MCF 10A (cell line): ENCODE measurements around the gene DLD. TPM values are rescaled to one million over a fixed set of nuclear protein-coding genes. Genes with fewer than 3 reads are reported as not detected.

ENCODE experiments used
- BruUV-seq: library from RNA; stranded (reverse); fragments of 400-500 nt; replicated peaks from 2 replicates; lab custom pipeline; 2021; lab: Mats Ljungman, UMichigan
- CTCF ChIA-PET: fragments of 300-600 bp; sonication (Branson Sonifier 250); formaldehyde crosslinking; extraction: SDS; loops from one replicate; lab custom pipeline; 2021; ENCODE audit warnings: antibody characterized with exemption, inconsistent platforms; lab: Yijun Ruan, JAX
- POLR2A ChIA-PET: fragments of 300-600, 350-650 bp; sonication (Branson Sonifier 250); formaldehyde crosslinking; extraction: SDS; loops from one replicate; lab custom pipeline; 2020; ENCODE audit warnings: antibody characterized with exemption, inconsistent platforms; lab: Yijun Ruan, JAX
- DNase-seq: peaks from one replicate; pipeline ENCODE4 v3.0.0-alpha.2; 2018; ENCODE audit not compliant: unreplicated experiment
- H3K27ac Mint-ChIP-seq: one replicate; pipeline ENCODE4 v1.8.0; 2022; ENCODE audit warnings: mild to moderate bottlenecking, low read depth, mixed read lengths; ENCODE audit not compliant: unreplicated experiment
- H3K27me3 Mint-ChIP-seq: one replicate; pipeline ENCODE4 v1.8.0; 2022; ENCODE audit warnings: mixed read lengths; ENCODE audit not compliant: insufficient read depth, unreplicated experiment
- H3K36me3 Mint-ChIP-seq: one replicate; pipeline ENCODE4 v1.8.0; 2022; ENCODE audit warnings: mild to moderate bottlenecking, moderate library complexity, mixed read lengths; ENCODE audit not compliant: insufficient read depth, unreplicated experiment
- H3K4me1 Mint-ChIP-seq: one replicate; pipeline ENCODE4 v1.8.0; 2022; ENCODE audit warnings: mixed read lengths; ENCODE audit not compliant: insufficient read depth, unreplicated experiment
- H3K4me3 Mint-ChIP-seq: one replicate; pipeline ENCODE4 v1.8.0; 2022; ENCODE audit warnings: mild to moderate bottlenecking, moderate library complexity, mixed read lengths; ENCODE audit not compliant: unreplicated experiment
- H3K9me3 Mint-ChIP-seq: one replicate; pipeline ENCODE4 v1.8.0; 2022; ENCODE audit warnings: mixed read lengths; ENCODE audit not compliant: unreplicated experiment
- intact Hi-C: fragments of 100-400 bp; cut with micrococcal nuclease; formaldehyde crosslinking; loops from 2 replicates; pipeline ENCODE4 v1.14.1; 2022
- total RNA-seq: library from RNA; stranded (reverse); gene quantifications from 2 replicates; pipeline ENCODE4 v1.2.3, GENCODE V29; 2022
- TF ChIP-seq, protein P1 (sequence below): fragments of 200-600 bp; IDR thresholded peaks from one replicate; pipeline ENCODE4 v1.8.0; 2022; ENCODE audit warnings: antibody characterized with exemption, mild to moderate bottlenecking; ENCODE audit not compliant: unreplicated experiment

The DLD gene
- total RNA-seq, 1 experiment from 2014 or later, result 83.0 TPM

DNA sequence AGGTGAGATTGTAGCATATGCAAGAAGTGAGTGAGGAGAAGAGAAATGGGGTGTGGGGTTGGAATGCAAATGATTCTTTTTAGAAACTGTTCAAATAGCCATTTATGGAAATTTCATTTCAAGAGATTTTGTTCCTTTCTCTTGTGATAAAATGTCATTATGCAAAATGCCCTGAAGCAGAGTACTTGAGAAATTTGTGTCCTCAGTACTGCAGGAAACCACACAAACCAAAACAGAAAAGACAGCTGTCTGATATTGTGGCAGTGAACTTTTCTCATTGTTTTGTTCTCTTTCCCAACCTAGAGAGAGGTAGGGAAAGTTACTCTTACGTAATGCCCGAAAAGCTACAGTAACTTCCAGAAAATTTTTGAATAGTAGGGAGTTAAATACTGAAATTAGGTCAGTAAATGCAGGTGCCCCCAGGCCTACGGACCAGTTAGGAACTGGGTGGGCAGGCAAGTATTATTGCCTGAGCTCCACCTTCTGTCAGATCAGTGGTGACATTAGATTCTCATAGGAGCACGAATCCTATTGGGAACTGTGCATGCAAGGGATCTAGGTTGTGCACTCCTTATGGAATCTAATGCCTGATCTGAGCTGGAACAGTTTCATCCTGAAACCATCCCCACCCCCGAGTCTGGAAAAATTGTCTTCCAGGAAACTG is 34.0 kb downstream of the DLD start:
- Mint-ChIP-seq H3K4me3 (no peak overlapping the region), H3K27me3 (no peaks in the 10 kb centered on the region), H3K4me1 (peaks cover 15% of the 10 kb centered on the region), H3K9me3 (no peaks in the 10 kb centered on the region), H3K27ac (peak overlapping the region; percentile 73), H3K36me3 (no peaks in the 10 kb centered on the region)
- intact Hi-C loops, result no loop called here
- TF ChIP-seq, protein P1, sequence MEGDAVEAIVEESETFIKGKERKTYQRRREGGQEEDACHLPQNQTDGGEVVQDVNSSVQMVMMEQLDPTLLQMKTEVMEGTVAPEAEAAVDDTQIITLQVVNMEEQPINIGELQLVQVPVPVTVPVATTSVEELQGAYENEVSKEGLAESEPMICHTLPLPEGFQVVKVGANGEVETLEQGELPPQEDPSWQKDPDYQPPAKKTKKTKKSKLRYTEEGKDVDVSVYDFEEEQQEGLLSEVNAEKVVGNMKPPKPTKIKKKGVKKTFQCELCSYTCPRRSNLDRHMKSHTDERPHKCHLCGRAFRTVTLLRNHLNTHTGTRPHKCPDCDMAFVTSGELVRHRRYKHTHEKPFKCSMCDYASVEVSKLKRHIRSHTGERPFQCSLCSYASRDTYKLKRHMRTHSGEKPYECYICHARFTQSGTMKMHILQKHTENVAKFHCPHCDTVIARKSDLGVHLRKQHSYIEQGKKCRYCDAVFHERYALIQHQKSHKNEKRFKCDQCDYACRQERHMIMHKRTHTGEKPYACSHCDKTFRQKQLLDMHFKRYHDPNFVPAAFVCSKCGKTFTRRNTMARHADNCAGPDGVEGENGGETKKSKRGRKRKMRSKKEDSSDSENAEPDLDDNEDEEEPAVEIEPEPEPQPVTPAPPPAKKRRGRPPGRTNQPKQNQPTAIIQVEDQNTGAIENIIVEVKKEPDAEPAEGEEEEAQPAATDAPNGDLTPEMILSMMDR, result no peak
- CTCF ChIA-PET, result interaction anchor here (1.3 to 1.6 kb wide), 2 partner anchors 8 to 222 kb away, joined by 4 to 6 read pairs; no protein-coding TSS in a partner anchor
- DNase-seq, result peak; percentile 74
- POLR2A ChIA-PET, result interaction anchor here (0.6 to 2.4 kb wide), 16 partner anchors 8 to 220 kb away, joined by 3 to 13 read pairs (median 3); no protein-coding TSS in a partner anchor
- BruUV-seq, result no TSS peak

DNA sequence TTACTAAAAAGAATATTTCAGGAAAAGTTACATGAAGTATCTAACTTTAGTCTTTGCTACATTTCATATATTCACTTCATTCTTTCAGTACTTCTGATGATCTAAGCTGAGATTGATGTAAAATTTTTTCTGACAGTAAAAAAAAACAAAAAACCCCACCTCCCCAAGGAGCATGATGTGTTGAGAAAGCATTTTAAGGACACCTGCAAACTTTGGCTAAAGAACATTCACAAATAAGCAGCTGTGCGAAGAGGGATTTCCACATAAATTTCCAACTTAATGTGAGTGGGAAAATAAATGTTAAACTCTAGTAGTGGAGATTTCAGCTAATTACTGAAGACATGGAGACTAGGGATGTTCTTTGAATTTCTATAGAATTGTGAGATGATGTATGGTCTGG is 35.5 kb downstream of the DLD start:
- Mint-ChIP-seq H3K27ac (peak overlapping the region; percentile 80), H3K4me3 (no peak overlapping the region), H3K4me1 (peaks cover 15% of the 10 kb centered on the region), H3K27me3 (no peaks in the 10 kb centered on the region), H3K9me3 (no peaks in the 10 kb centered on the region), H3K36me3 (no peaks in the 10 kb centered on the region)
- no TSS peak for BruUV-seq
- DNase-seq, result no peak
- CTCF ChIA-PET, result interaction anchor here (0.6 to 1.6 kb wide), 5 partner anchors 8 to 1759 kb away, joined by 3 to 4 read pairs (median 3); no protein-coding TSS in a partner anchor
- TF ChIP-seq, protein P1, result no peak
- POLR2A ChIA-PET, result interaction anchor here (0.6 to 2.4 kb wide), 10 partner anchors 8 to 133 kb away, joined by 3 to 13 read pairs (median 4); partner anchors contain the start of gene DLD
- intact Hi-C loops, result no loop called here

DNA sequence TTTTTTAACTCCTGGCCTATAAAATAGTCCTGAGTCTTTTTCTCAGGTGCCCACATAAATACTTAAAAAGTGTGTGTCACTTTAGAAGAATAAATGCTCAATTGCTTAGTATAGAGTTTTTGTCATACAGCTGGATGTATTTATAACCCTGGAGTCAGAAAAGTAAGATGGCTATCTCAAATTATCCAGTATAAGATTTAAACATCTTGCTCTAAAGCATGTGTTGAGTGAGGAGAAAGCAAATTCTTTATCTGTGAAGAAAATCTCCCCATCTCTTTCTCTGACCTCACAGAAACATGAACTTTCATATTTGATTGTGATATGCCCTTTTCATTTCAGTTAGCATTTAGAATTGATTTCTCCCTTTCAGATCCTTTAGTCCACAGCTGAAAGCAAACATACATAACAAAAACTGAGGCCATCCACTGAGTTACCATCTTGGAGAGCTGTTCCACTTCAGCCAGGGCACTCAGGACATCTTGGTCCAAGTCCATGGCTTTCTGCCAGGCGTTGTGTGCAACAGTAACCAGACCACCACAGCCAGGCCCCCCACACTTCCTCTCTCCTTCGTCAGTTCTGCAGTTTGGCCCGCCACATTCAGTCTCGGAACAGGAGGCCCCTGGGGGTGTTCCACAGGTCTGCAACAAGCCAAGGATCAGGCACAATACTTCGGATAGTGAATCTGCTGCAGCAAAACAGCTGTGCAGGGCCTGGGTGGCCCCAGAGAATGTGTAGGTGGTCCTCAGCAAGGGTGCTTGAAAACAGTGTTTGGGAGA is 40.9 kb downstream of the DLD start:
- TF ChIP-seq, protein P1, result no peak
- intact Hi-C loops, result no loop called here
- ChIA-PET CTCF (interaction anchor here (1.2 to 1.5 kb wide), 2 partner anchors 10 to 85 kb away, joined by 4 read pairs; no protein-coding TSS in a partner anchor), POLR2A (interaction anchor here (1.1 to 4.7 kb wide), 4 partner anchors 9 to 41 kb away, joined by 4 to 44 read pairs (median 5); no protein-coding TSS in a partner anchor)
- H3K4me1 Mint-ChIP-seq, result peaks cover 11% of the 10 kb centered on the region
- H3K4me3 Mint-ChIP-seq, result no peak overlapping the region
- H3K27me3 Mint-ChIP-seq, result no peaks in the 10 kb centered on the region
- no peak overlapping the region for H3K27ac Mint-ChIP-seq
- DNase-seq, result no peak
- TSS peak; percentile 13 for BruUV-seq
- no peaks in the 10 kb centered on the region for H3K9me3 Mint-ChIP-seq
- H3K36me3 Mint-ChIP-seq, result no peaks in the 10 kb centered on the region

DNA sequence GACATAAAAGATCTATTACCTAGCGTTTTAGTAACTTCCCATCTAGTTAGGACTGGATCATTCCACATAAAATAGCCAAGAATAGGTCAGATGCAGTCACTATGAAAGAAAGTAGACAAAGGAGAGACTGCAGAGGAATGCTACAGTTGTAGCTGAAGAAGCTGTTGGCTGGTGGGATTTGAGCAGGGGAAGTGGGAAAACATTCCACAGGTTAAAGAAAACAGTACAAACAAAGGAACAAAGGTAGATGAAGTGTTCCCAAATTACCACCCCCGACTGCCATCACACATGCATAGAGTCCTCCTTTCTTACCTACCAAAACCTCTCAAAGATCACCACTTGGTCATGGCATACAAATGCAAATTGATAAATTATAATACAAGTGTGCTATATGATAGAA is 41.8 kb downstream of the DLD start:
- TF ChIP-seq, protein P1, result no peak
- Mint-ChIP-seq H3K4me1 (peaks cover 11% of the 10 kb centered on the region), H3K36me3 (no peaks in the 10 kb centered on the region), H3K27me3 (no peaks in the 10 kb centered on the region), H3K27ac (no peak overlapping the region), H3K4me3 (no peak overlapping the region), H3K9me3 (no peaks in the 10 kb centered on the region)
- intact Hi-C loops, result no loop called here
- no TSS peak for BruUV-seq
- ChIA-PET POLR2A (interaction anchor here (1.1 to 4.7 kb wide), 4 partner anchors 10 to 40 kb away, joined by 4 to 44 read pairs (median 5); no protein-coding TSS in a partner anchor), CTCF (interaction anchor here (1.2 kb wide), 1 partner anchor 213 kb away, joined by 3 read pairs; no protein-coding TSS in a partner anchor)
- DNase-seq, result no peak
